ENCODE measurements around the gene SHISA8. TPM values are rescaled to one million over a fixed set of nuclear protein-coding genes. Genes with fewer than 3 reads are reported as not detected.
A peak's percentile ranks its signal among the peaks of the same experiment; 100 is the strongest.

The SHISA8 gene
- total and polyA plus RNA-seq, 10 of the 15 experiments (the other 5 are each of a cell fraction or from before 2014, with no cell fraction given): 0.06 to 10.1 (median 0.25) TPM

DNA sequence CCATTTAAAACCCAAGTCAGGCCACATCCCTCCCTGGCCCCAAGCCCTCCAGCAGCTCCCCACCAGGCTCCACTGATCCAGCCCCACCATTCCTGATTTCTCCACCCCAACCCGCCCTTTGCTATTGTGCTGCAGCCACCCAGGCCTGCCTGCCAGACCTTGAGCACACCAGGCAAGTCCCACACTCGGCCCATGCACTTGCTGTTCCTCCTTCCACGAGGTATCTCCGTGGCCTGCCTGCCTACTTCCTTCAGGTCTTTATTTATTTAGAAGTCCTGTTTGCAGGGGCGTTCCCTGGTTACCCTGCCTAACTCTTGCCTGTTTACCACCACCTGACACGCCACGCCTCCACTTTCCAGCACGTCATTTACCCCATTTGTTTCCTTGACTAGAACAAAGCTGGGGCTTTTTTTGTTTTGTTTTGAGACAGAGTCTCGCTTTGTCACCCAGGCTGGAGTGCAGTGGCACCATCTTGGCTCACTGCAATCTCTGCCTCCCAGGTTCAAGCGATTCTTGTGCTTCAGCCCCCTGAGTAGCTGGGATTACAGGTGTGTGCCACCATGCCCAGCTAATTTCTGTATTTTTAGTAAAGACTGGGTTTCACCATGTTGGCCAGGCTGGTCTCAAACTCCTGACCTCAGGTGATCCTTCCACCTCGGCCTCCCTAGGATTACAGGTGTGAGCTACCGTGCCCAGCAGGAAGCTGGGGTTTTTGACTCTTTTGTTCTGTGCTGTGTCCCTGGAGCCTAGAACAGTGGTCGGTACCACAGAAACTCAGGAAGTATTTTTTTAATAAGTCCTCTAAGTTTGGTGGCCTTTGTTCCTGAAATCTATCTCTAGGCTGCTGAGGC lies 25.3 kb upstream of the SHISA8 start (continued):
- TF ChIP-seq, protein P1, sequence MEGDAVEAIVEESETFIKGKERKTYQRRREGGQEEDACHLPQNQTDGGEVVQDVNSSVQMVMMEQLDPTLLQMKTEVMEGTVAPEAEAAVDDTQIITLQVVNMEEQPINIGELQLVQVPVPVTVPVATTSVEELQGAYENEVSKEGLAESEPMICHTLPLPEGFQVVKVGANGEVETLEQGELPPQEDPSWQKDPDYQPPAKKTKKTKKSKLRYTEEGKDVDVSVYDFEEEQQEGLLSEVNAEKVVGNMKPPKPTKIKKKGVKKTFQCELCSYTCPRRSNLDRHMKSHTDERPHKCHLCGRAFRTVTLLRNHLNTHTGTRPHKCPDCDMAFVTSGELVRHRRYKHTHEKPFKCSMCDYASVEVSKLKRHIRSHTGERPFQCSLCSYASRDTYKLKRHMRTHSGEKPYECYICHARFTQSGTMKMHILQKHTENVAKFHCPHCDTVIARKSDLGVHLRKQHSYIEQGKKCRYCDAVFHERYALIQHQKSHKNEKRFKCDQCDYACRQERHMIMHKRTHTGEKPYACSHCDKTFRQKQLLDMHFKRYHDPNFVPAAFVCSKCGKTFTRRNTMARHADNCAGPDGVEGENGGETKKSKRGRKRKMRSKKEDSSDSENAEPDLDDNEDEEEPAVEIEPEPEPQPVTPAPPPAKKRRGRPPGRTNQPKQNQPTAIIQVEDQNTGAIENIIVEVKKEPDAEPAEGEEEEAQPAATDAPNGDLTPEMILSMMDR (IDR thresholded peaks at IDR 0.05 in 2 of 3, conservative IDR thresholded peaks at IDR 0.05 in 1 of 3; ENCODE audit: control insufficient read depth in 2 of 3, extremely low read depth in 1 of 3, insufficient read depth in 1 of 3, low read depth in 3 of 3, low read length in 3 of 3): no peak
- peak; percentile 96 for TF ChIP-seq GATAD2B (conservative IDR thresholded peaks at IDR 0.05; ENCODE audit: low read depth)
- no peak for TF ChIP-seq ZNF274 (IDR thresholded peaks at IDR 0.05; ENCODE audit: insufficient read depth, insufficient read length)
- TF ChIP-seq NFYB (IDR thresholded peaks at IDR 0.05; ENCODE audit: insufficient read depth, low read depth, low read length): no peak
- peak; percentile 92 for TF ChIP-seq KLF5 (IDR thresholded peaks at IDR 0.05; ENCODE audit: partially characterized antibody)
- peak; percentile 92 for TF ChIP-seq CREM (IDR thresholded peaks at IDR 0.05; ENCODE audit: low read depth)
- TF ChIP-seq, protein P2, sequence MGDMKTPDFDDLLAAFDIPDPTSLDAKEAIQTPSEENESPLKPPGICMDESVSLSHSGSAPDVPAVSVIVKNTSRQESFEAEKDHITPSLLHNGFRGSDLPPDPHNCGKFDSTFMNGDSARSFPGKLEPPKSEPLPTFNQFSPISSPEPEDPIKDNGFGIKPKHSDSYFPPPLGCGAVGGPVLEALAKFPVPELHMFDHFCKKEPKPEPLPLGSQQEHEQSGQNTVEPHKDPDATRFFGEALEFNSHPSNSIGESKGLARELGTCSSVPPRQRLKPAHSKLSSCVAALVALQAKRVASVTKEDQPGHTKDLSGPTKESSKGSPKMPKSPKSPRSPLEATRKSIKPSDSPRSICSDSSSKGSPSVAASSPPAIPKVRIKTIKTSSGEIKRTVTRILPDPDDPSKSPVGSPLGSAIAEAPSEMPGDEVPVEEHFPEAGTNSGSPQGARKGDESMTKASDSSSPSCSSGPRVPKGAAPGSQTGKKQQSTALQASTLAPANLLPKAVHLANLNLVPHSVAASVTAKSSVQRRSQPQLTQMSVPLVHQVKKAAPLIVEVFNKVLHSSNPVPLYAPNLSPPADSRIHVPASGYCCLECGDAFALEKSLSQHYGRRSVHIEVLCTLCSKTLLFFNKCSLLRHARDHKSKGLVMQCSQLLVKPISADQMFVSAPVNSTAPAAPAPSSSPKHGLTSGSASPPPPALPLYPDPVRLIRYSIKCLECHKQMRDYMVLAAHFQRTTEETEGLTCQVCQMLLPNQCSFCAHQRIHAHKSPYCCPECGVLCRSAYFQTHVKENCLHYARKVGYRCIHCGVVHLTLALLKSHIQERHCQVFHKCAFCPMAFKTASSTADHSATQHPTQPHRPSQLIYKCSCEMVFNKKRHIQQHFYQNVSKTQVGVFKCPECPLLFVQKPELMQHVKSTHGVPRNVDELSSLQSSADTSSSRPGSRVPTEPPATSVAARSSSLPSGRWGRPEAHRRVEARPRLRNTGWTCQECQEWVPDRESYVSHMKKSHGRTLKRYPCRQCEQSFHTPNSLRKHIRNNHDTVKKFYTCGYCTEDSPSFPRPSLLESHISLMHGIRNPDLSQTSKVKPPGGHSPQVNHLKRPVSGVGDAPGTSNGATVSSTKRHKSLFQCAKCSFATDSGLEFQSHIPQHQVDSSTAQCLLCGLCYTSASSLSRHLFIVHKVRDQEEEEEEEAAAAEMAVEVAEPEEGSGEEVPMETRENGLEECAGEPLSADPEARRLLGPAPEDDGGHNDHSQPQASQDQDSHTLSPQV (IDR thresholded peaks at IDR 0.05): peak; percentile 70; the same call in 1 of the 2 replicates
- TF ChIP-seq CEBPB (IDR thresholded peaks at IDR 0.05; ENCODE audit: borderline replicate concordance in 1 of 2, low read depth in 2 of 2, low read length in 2 of 2): no peak
- TF ChIP-seq JUNB (IDR thresholded peaks at IDR 0.05): peak; percentile 27; the same call in 1 of the 2 replicates
- TF ChIP-seq, protein P3, sequence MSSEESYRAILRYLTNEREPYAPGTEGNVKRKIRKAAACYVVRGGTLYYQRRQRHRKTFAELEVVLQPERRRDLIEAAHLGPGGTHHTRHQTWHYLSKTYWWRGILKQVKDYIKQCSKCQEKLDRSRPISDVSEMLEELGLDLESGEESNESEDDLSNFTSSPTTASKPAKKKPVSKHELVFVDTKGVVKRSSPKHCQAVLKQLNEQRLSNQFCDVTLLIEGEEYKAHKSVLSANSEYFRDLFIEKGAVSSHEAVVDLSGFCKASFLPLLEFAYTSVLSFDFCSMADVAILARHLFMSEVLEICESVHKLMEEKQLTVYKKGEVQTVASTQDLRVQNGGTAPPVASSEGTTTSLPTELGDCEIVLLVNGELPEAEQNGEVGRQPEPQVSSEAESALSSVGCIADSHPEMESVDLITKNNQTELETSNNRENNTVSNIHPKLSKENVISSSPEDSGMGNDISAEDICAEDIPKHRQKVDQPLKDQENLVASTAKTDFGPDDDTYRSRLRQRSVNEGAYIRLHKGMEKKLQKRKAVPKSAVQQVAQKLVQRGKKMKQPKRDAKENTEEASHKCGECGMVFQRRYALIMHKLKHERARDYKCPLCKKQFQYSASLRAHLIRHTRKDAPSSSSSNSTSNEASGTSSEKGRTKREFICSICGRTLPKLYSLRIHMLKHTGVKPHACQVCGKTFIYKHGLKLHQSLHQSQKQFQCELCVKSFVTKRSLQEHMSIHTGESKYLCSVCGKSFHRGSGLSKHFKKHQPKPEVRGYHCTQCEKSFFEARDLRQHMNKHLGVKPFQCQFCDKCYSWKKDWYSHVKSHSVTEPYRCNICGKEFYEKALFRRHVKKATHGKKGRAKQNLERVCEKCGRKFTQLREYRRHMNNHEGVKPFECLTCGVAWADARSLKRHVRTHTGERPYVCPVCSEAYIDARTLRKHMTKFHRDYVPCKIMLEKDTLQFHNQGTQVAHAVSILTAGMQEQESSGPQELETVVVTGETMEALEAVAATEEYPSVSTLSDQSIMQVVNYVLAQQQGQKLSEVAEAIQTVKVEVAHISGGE (CRISPR knock-in tag; IDR thresholded peaks at IDR 0.05): no peak
- TF ChIP-seq CREB1 (IDR thresholded peaks at IDR 0.05; ENCODE audit: low read depth): no peak
- peak; percentile 16; the same call in 1 of the 2 replicates for TF ChIP-seq YY1 (IDR thresholded peaks at IDR 0.05; ENCODE audit: low read depth, low read length)
- TF ChIP-seq, protein P4, sequence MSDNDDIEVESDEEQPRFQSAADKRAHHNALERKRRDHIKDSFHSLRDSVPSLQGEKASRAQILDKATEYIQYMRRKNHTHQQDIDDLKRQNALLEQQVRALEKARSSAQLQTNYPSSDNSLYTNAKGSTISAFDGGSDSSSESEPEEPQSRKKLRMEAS (IDR thresholded peaks at IDR 0.05; ENCODE audit: low read depth, low read length): peak; percentile 88
- TF ChIP-seq MYB (IDR thresholded peaks at IDR 0.05; ENCODE audit: borderline replicate concordance, low read depth, low read length): 0 out of 2 replicates have a peak, but pooled peaks have one; percentile 63
- TF ChIP-seq CBFB (IDR thresholded peaks at IDR 0.05; ENCODE audit: low read depth): no peak
